IMR-90 (cell line): Measurements from ENCODE around the gene UBN1.

ENCODE experiments used
- BHLHE40 ChIP-seq: fragments of 150-350 bp; IDR thresholded peaks from 2 replicates; pipeline ENCODE4 v1.6.1; 2016; ENCODE audit warnings: mild to moderate bottlenecking, low read depth, low read length
- CEBPB ChIP-seq: IDR thresholded peaks from 2 replicates; pipeline ENCODE4 v1.6.1; 2012; ENCODE audit warnings: low read depth, low read length, improper control_type of control experiment
- CTCF ChIP-seq: conservative IDR thresholded peaks from 2 replicates; pipeline ENCODE4 v1.5.1; 2012; ENCODE audit warnings: mild to moderate bottlenecking, low read depth, low read length, improper control_type of control experiment
- FOS ChIP-seq: fragments of 150-350 bp; IDR thresholded peaks from 2 replicates; pipeline ENCODE4 v1.6.1; 2016; ENCODE audit warnings: low read depth, low read length
- MAFK ChIP-seq: IDR thresholded peaks from 2 replicates; pipeline ENCODE4 v1.6.1; 2012; ENCODE audit warnings: low read depth, low read length, improper control_type of control experiment
- MAZ ChIP-seq: IDR thresholded peaks from 2 replicates; pipeline ENCODE4 v1.6.1; 2012; ENCODE audit warnings: low read depth, mild to moderate bottlenecking, low read length, improper control_type of control experiment, moderate library complexity, borderline replicate concordance
- MXI1 ChIP-seq: IDR thresholded peaks from 2 replicates; pipeline ENCODE4 v1.6.1; 2012; ENCODE audit warnings: low read depth, mild to moderate bottlenecking, low read length, moderate library complexity, borderline replicate concordance
- POLR2A ChIP-seq: IDR thresholded peaks from 2 replicates; pipeline ENCODE4 v1.6.1; 2012; ENCODE audit warnings: mild to moderate bottlenecking, low read depth, low read length
- RAD21 ChIP-seq: IDR thresholded peaks from 2 replicates; pipeline ENCODE4 v1.6.1; 2012; ENCODE audit warnings: low read length, improper control_type of control experiment
- RCOR1 ChIP-seq: IDR thresholded peaks from 2 replicates; pipeline ENCODE4 v1.6.1; 2012; ENCODE audit warnings: mild to moderate bottlenecking, low read length, improper control_type of control experiment; ENCODE audit not compliant: insufficient replicate concordance
- RFX5 ChIP-seq: IDR thresholded peaks from 2 replicates; pipeline ENCODE4 v1.8.0; 2012; ENCODE audit warnings: low read depth, mild to moderate bottlenecking, low read length, moderate library complexity
- SMC3 ChIP-seq: fragments of 150-350 bp; IDR thresholded peaks from 2 replicates; pipeline ENCODE4 v1.6.1; 2016; ENCODE audit warnings: low read depth, mild to moderate bottlenecking, antibody characterized with exemption, low read length, moderate library complexity

GRCh38 chr16:4891886-4892216 lies 44.6 kb downstream of the UBN1 start:
- TF ChIP-seq CTCF (no peak), POLR2A (no peak), FOS (no peak), MXI1 (no peak), RAD21 (no peak), BHLHE40 (no peak), CEBPB (no peak), MAFK (no peak), MAZ (no peak), RFX5 (no peak), RCOR1 (no peak), SMC3 (no peak)
